Activated gamma-delta T cell treated with Interleukin-2 at 50 U/mL for 16 hours (primary cell): ENCODE results near the gene ZC3H18.
"Not testable (repeated sequence)": the region's sequence is repeated elsewhere in the genome, so short reads cannot be mapped to it uniquely, and the experiment has no call there.

Source experiments
- DNase-seq: peaks from one replicate; pipeline ENCODE4 v3.0.0-alpha.2; 2020

The ZC3H18 gene

DNA sequence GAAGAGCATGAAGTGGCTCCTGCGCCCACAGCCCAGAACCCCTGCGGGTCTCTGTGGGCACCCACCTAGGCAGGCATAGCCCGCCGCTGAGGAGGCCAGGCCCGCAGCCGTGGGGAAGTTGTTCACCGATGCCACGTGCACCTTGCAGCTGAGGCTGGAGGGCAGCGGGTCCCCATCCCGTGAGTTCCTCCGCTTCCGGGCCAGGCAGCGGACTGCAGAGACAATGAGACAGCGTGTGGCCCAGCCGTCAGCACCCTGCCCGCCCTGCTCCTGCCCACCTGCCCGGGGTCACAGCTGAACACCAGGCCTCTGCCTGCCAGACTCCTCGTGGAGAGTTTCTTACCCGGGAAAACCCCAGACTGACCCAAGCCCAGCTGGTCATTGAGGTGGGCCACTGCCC is 87.2 kb downstream of the ZC3H18 start:
- no peak for DNase-seq

DNA sequence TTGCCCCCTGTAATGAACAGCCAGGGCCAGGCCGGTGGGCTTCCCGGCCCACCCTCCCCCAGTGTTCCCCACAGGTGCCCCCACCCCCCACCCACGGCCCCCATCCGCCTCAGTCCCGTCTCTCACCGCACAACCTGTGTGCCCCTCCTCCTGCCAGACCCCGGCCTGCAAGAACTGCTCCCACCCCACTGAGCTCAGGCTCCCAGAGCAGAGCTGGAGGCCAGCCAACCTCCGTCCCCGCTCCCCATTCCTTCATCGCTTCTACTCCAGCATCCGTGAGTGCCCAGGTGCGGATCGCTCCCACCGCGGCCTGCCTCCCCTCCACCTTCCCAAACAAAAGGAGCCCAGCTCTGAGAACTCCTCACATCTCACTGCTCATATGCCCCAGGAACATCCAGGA is 88.5 kb downstream of the ZC3H18 start:
- DNase-seq = no peak

DNA sequence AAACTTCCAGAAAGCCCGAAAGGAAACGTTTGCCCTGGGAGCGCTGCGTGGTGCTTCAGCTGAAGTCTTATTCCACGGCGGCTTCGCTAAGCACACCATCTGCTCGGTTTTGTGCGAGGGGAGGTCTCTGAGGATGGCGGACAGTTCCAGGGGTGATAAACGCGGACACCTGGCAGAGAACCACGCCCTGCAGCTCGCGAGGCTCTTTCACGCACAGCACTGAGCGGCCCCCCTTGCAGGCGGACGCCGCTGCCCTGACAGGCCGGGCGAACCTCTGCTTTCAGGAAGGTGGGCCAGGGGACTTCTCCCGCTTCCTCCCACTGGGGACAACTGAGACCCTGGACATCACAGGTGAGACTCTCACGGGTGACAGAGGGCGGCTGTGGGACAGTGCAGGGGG is 89.0 kb downstream of the ZC3H18 start:
- DNase-seq = no peak

GRCh38 chr16:88661468-88661867 is 91.3 kb downstream of the ZC3H18 start:
- DNase-seq = no peak

DNA sequence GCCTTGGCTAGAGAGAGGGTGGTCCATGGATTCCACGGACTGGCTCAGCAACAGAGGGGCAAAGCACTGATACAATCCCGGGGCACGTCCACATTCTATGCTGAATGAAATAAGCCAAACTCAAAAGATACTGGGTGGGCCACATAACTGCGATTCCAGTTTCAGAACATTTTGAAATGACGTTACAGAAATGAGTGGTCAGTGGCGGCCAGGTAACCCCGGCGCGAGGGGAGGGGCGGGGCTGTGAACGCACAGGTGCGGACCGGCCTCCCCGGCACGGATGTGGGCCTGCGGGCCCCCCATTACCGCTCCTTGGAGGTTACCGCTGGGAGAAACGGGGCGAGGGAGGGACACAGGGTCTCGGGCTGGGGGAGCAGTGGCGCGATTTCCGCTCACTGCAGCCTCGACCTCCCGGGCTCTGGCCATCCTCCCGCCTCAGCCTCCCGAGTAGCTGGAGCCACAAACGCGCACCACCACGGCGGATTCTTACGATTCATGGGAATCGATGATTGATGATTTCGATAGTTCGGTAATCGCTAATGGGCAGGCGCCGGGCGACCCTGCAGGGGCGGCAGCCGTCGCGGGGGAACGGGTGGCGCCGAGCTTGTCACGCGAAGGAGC is 92.1 kb downstream of the ZC3H18 start:
- no peak for DNase-seq

DNA sequence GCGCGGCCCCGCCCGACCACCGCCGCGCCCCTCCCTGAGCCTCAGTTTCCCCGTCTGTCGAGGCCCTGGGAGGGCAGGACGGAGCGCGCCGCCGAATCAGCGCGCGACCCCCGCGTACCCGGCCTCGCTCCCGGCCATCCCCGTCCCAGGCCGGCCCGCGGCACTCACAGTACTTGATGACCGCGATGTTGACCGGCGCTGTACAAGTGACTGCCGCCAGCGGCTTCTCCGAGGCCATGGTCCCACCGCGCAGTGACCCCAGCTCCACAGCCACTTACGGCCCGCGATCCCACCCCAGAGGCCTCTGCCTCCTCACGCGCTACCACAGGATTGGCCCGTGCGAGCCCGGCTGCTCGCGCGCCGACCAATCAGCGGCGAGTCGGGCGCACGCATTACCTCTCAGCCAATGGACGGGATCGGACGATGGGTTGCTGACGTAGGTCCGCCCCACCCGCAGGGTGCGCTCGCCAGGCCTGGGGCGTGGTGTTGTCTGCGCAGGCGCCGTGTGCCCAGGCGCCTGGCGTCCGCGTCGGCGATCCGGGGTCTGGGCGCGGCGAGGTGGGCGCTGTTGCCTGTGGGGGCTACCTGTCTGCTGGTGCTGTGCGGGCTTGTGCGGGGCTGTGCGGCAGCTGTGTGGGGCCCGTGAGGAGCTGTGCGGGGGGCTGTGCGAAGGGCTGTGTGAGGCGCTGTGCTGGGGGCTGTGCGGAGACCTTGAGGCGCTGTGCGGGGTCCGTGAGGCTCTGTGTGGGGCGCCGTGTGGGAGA is 92.8 kb downstream of the ZC3H18 start, which contains the start of gene MVD:
TSS of gene MVD (minus strand) at position 249 of the 764 bp plus-strand sequence. CDS start at position 238, 11 bp downstream.
- peak; percentile 94 for DNase-seq

GRCh38 chr16:88665148-88665547 is 94.9 kb downstream of the ZC3H18 start:
- DNase-seq = no peak

- DNase-seq = no peak
These were observed 95.4 kb downstream of the ZC3H18 start for GRCh38 chr16:88665570-88665969.

DNA sequence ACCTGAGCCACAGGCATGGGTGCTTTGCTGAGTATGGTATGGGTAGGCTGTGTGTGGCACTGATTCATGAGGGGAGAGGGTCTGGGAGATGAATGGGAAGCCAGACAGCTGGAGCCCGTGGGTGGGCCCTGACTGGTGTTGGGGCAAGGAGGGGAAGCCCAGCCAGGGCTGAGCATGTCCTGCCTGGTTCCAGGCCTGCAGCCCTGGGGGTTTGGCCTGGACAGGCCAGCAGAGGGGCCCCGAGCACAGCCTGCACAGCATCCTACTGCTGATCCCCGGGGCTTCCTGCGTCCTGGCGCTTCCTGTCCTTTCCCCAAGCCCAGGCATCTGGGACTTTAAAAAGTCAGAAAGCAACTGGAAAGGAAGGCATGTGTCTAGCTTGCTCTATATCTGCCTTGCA is 97.3 kb downstream of the ZC3H18 start:
- DNase-seq = no peak

- DNase-seq = not testable (repeated sequence)
These were observed 99.3 kb downstream of the ZC3H18 start for GRCh38 chr16:88669493-88669892.

DNA sequence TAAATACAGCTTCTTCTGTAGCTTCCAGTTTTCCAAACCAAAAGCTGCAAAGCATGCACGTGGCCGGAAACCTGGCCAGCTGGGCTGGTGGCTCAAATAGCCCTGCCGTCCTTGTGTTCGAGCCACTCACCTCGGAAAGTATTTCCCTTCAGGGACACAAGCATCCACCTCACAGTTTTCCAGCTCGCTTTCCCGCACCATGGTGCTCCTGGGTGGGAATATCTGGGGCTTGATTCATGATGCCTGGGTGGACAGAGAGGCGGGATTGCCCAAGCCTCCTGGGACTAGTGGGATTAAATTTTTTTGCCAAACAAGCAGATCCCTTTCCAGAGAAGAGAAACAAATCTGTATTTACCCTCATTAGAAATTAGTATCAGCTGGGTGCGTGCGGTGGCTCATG is 99.8 kb downstream of the ZC3H18 start:
- no peak for DNase-seq

- no peak for DNase-seq
These were observed 101.6 kb downstream of the ZC3H18 start for GRCh38 chr16:88671806-88672205.

DNA sequence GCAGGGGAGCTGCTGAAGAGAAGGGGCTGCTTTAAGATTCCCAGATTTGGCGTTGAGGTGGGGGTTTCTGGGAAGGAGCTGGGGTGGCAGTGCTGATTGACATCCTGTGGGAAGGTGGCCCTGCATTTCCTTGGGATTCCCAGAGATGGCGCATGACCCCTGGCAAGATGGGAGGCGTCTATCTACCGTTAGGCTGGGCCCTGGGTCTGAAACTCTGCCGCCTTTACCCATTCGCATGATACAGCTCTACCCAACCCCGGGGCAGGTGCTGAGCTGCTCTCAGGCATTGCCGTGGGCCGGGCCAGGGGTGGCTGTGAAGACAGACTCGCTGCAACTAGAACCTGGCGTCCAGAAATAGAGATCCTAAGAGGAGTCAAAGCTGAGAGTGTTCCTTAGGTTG is 102.6 kb downstream of the ZC3H18 start:
- DNase-seq = no peak

- no peak for DNase-seq
These were observed 103.6 kb downstream of the ZC3H18 start for GRCh38 chr16:88673716-88674379.

DNA sequence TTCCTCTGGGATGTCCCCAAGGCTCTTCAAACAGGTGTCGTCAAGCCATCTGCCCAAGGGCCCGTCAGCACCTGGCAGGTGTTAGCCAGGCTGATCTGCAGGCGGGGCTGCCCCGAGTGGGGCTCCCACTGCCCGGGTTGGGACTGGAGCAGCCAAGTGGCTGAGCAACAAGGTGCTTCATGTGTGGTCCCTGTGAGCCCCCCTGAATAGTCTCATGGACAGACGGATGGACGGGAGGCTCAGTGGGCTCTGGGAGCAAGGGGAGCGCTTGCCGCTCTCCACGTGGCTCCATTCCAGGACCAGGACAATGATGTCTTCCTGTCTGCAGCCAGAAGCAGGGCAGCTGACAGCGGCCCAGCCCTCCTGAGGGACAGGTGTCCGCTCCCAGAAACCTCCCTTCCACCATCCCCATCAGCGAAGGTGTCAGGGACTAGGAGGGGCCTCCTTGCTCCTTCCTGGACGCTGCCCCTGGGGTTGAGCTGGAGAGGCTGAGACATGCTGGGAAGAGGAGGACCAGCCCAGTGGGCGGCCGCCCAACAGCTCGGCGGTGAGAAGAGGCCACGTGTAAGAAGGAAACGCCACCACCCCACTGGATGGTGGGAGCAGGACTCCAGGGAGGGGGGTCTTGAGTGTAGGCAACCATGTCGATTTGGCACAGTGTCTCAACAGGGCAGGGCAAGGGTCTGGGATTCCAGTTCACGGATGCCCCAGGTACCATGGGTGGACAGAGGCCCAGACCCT is 106.5 kb downstream of the ZC3H18 start:
- DNase-seq = no peak

GRCh38 chr16:88677721-88678120 is 107.5 kb downstream of the ZC3H18 start:
- no peak for DNase-seq

DNA sequence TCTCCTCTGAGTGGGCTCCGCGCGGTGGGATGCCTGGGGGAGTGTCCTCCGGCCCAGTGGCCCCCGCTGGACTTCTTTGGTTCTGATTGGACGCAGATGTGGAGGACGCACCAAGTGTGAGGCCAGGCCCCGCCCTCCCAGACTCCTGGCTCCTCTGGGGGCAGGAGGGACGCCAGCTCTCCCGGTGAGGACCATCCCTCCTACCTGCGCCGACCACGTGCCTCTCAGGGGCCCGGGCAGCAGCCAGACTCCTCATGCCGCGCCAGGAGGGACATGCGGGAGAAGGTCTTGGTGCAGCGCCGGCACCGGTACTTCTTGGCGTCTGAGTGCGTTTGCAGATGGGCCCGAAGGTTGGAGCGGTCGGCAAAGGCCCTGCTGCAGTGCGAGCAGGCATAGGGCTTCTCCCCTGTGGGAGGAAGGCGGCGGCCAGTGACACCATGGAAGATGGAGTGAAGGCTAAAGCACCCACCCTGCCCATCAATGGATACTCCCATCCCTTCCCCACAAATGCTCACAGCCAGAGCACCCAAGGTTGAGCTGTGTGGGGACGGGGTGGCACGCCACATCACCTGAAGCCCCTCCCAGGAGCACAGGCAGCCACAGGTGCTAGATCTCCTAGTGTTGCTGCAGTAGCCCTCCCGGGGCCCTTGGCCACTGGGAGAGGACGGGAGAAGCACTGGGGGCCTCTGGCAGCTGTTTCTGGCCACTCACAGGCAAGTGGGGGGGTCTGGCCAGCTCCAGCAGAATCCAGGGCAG is 108.2 kb downstream of the ZC3H18 start:
- no peak for DNase-seq

DNA sequence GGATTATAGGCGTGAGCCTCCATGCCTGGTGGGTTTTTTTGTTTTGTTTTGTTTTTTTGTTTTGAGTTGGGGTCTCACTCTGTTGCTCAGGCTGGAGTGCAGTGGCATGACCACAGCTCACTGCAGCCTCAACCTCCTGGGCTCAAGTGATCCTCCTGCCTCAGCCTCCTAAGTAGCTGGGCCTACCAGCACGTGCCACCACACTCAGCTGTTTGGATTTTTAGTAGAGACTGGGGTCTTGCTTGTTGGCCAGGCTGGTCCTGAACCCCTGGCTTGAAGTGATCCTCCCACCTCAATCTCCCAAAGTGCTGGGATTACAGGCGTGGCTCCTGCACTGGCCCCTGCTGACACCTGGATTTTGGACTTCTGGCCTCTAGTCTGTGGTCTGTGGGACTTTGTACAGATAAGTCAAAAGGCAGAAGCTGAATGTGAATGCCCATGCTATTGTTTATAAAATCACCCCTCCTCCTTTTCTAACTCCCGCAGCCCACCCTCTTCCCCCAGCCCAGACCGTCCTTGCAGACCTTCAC is 110.4 kb downstream of the ZC3H18 start:
- no peak for DNase-seq

- DNase-seq = peak; percentile 41
These were observed 111.0 kb downstream of the ZC3H18 start for GRCh38 chr16:88681084-88681680.
